Activated CD4-positive, alpha-beta T cell treated with anti-CD3 and anti-CD28 coated beads, Interleukin-2, amount 10 ng/mL, durations not matched to agents 24 days and 14 days (primary cell): ENCODE data around the gene PIGW. TPM values are rescaled to one million over a fixed set of nuclear protein-coding genes. Genes with fewer than 3 reads are reported as not detected.

Experiments used
- DNase-seq: peaks from one replicate; pipeline ENCODE4 v3.0.0; 2022
- H3K27ac Mint-ChIP-seq: one replicate; pipeline ENCODE4 v1.8.0; 2022; ENCODE audit warnings: mild to moderate bottlenecking, mixed read lengths
- H3K27me3 Mint-ChIP-seq: one replicate; pipeline ENCODE4 v1.8.0; 2022; ENCODE audit warnings: mixed read lengths
- H3K36me3 Mint-ChIP-seq: one replicate; pipeline ENCODE4 v1.8.0; 2022; ENCODE audit warnings: low read depth, mild to moderate bottlenecking, mixed read lengths
- H3K4me1 Mint-ChIP-seq: one replicate; pipeline ENCODE4 v1.8.0; 2021; ENCODE audit warnings: mixed read lengths
- H3K4me3 Mint-ChIP-seq: one replicate; pipeline ENCODE4 v1.8.0; 2022; ENCODE audit warnings: mild to moderate bottlenecking, moderate library complexity, mixed read lengths
- H3K9me3 Mint-ChIP-seq: one replicate; pipeline ENCODE4 v1.8.0; 2021; ENCODE audit warnings: mixed read lengths
- intact Hi-C: fragments of 100-400 bp; cut with micrococcal nuclease; formaldehyde crosslinking; loops from one replicate; pipeline ENCODE4 v1.15.1; 2023
- total RNA-seq: library from RNA; stranded (reverse); gene quantifications from 2 replicates; pipeline ENCODE4 v1.2.3, GENCODE V29; 2022

PIGW gene
- total RNA-seq, 1 donor from 2014 or later, result 30.5 TPM

DNA sequence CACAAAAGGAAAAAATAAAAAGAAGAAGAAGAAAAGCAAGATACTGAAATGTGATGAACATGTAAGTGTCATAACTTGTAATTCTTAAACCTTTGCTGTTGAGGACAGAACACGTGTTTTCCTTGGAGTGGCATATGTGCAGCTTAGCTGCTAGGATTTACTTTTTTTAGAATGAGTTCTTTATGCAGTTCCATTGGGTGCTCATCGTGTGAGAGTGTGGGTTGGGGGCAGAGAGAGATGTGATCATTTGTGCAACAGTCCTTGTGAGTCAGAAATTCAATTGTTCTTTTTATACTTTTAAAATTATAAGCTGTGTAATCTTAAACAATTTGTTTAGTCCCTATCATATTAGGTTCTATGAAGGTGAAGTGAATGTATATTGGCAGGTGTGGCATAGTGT is 51.4 kb downstream of the PIGW start:
- Mint-ChIP-seq H3K9me3 (no peaks in the 10 kb centered on the region), H3K4me1 (peaks cover 2% of the 10 kb centered on the region), H3K27ac (no peak overlapping the region), H3K27me3 (no peaks in the 10 kb centered on the region), H3K4me3 (no peak overlapping the region), H3K36me3 (peaks cover 38% of the 10 kb centered on the region)
- intact Hi-C loops, result no loop called here
- DNase-seq, result no peak

Other genes starting within 250 kb of the PIGW start
- not detected in 2 replicates for gene TBC1D3G, start 211.1 kb upstream of the PIGW start, total RNA-seq
- not detected in 2 replicates for gene TBC1D3H, start 146.6 kb upstream of the PIGW start, total RNA-seq
- gene ZNHIT3, start 48.3 kb upstream of the PIGW start, total RNA-seq, result 47.3 and 48.5 TPM in 2 replicates
- 167 and 172 TPM in 2 replicates for gene MYO19, start 119 bp upstream of the PIGW start, total RNA-seq
- 70.2 and 75.3 TPM in 2 replicates for gene GGNBP2, start 9.9 kb downstream of the PIGW start, total RNA-seq
- 17.9 and 18.0 TPM in 2 replicates for gene DHRS11, start 56.9 kb downstream of the PIGW start, total RNA-seq
- gene MRM1, start 66.6 kb downstream of the PIGW start, total RNA-seq, result 25.1 and 26.8 TPM in 2 replicates